DND-41 (cell line): ENCODE measurements around the gene MAP1LC3B2.

Experiments
- ATAC-seq: fragments of 200-7000 bp; cut with Tn5 transposase; 3 replicates; pipeline ENCODE4 v1.9.1; 2021; ENCODE audit warnings: low read depth; ENCODE audit not compliant: insufficient read depth
- DNase-seq: peaks from one replicate; pipeline ENCODE4 v3.0.0-alpha.2; 2020
- H2AFZ ChIP-seq: 2 replicates; pipeline ENCODE4 v1.6.0; 2012; ENCODE audit warnings: low read depth, low read length
- H3K27ac ChIP-seq: 2 replicates; pipeline ENCODE4 v1.5.1; 2012; ENCODE audit warnings: low read length, inconsistent platforms
- H3K27me3 ChIP-seq: fragments of 200-600 bp; sonication (generic); 2 replicates; pipeline ENCODE4 v1.6.0; 2012; ENCODE audit warnings: low read length, mild to moderate bottlenecking, inconsistent platforms; ENCODE audit not compliant: insufficient read depth, poor library complexity
- H3K36me3 ChIP-seq: 2 replicates; pipeline ENCODE4 v1.5.1; 2012; ENCODE audit warnings: low read length, inconsistent platforms; ENCODE audit not compliant: insufficient read depth
- H3K4me1 ChIP-seq: 2 replicates; pipeline ENCODE4 v1.5.1; 2012; ENCODE audit warnings: mild to moderate bottlenecking, low read length; ENCODE audit not compliant: insufficient read depth
- H3K4me2 ChIP-seq: 2 replicates; pipeline ENCODE4 v1.6.0; 2012; ENCODE audit warnings: mild to moderate bottlenecking, moderate library complexity, low read length, inconsistent platforms; ENCODE audit not compliant: insufficient read depth
- H3K4me3 ChIP-seq, 2 experiments: fragments of 200-600 bp in 1 of 2; shearing (Covaris generic) in 1 of 2; 2 replicates each; pipeline ENCODE4 v1.5.1; 2012 to 2016; ENCODE audit warnings: inconsistent platforms in 2 of 2, low read length in 2 of 2, mild to moderate bottlenecking in 2 of 2, low read depth in 1 of 2, moderate library complexity in 1 of 2
- H3K79me2 ChIP-seq: 2 replicates; pipeline ENCODE4 v1.6.0; 2012; ENCODE audit warnings: low read length, inconsistent platforms; ENCODE audit not compliant: insufficient read depth
- H3K9ac ChIP-seq: 2 replicates; pipeline ENCODE4 v1.6.0; 2012; ENCODE audit warnings: low read depth, mild to moderate bottlenecking, inconsistent platforms, low read length, moderate library complexity
- H3K9me3 ChIP-seq: 2 replicates; pipeline ENCODE4 v1.5.1; 2012; ENCODE audit warnings: low read length, moderate library complexity, mild to moderate bottlenecking, inconsistent platforms; ENCODE audit not compliant: insufficient read depth, severe bottlenecking
- H4K20me1 ChIP-seq: 2 replicates; pipeline ENCODE4 v1.6.0; 2012; ENCODE audit warnings: low read length; ENCODE audit not compliant: insufficient read depth
- CTCF ChIP-seq: IDR thresholded peaks from 2 replicates; pipeline ENCODE4 v1.5.1; 2012; ENCODE audit warnings: borderline replicate concordance, low read length, moderate library complexity, mild to moderate bottlenecking; ENCODE audit not compliant: poor library complexity, severe bottlenecking; ENCODE audit errors: extremely low read depth
- EZH2 ChIP-seq: IDR thresholded peaks from 3 replicates; pipeline ENCODE4 v1.6.1; 2012; ENCODE audit warnings: borderline replicate concordance, low read depth, mild to moderate bottlenecking, moderate library complexity, low read length, inconsistent platforms; ENCODE audit not compliant: severe bottlenecking

MAP1LC3B2 gene

DNA sequence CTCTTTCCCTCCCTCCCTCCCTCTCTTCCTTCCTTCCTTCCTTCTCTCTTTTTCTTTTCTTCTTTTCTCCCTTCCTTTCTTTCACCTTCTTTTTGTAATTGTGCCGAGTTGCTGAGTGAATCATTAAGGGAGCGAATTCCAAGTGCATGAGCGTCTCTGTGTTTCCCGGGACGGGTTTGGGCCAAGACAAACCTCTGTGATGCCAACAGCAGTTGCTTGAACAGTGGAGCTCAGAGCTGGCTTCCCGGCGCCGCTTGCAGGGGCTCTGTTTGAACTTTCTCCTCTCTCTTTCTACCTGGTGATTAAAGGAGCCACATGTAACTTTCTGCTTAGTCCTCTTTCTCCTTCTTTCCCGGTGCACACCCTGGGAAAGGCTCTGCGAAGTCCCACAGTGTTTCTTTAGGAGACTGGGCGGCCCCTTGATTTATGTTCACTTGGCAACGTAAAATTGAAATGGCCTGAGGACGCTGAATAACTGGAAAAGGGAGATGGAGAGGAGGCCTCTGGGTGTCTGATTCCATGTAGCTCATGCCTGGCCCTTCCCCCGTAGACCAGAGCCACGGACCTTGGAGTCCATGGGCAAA lies 33.7 kb upstream of the MAP1LC3B2 start:
- no peaks in the 10 kb centered on the region for H3K9me3 ChIP-seq
- ATAC-seq (no peak), DNase-seq (no peak)
- H3K27me3 ChIP-seq = no peaks in the 10 kb centered on the region
- H2AFZ ChIP-seq = no peak overlapping the region
- peaks cover 5% of the 10 kb centered on the region; the same call in 1 of the 2 replicates for H3K4me1 ChIP-seq
- no peak overlapping the region for H3K4me2 ChIP-seq
- H4K20me1 ChIP-seq = no peaks in the 10 kb centered on the region
- H3K79me2 ChIP-seq = no peaks in the 10 kb centered on the region
- TF ChIP-seq EZH2 = no peak
- no peaks in the 10 kb centered on the region for H3K36me3 ChIP-seq
- H3K4me3 ChIP-seq = no peak overlapping the region
- H3K9ac ChIP-seq = no peak overlapping the region
- no peak overlapping the region for H3K27ac ChIP-seq

- no peaks in the 10 kb centered on the region for H3K36me3 ChIP-seq
- H3K4me2 ChIP-seq = no peak overlapping the region
- ATAC-seq (no peak), DNase-seq (no peak)
- no peaks in the 10 kb centered on the region for H3K9me3 ChIP-seq
- H2AFZ ChIP-seq = no peak overlapping the region
- H3K4me3 ChIP-seq = no peak overlapping the region
- H3K27ac ChIP-seq = no peak overlapping the region
- no peaks in the 10 kb centered on the region for H4K20me1 ChIP-seq
- H3K79me2 ChIP-seq = no peaks in the 10 kb centered on the region
- H3K9ac ChIP-seq = no peak overlapping the region
- H3K27me3 ChIP-seq = no peaks in the 10 kb centered on the region
- TF ChIP-seq CTCF (no peak), EZH2 (no peak)
- peaks cover 10% of the 10 kb centered on the region for H3K4me1 ChIP-seq
Measured at GRCh38 chr12:116528065-116528464, 31.1 kb upstream of the MAP1LC3B2 start.

GRCh38 chr12:116528498-116528897 lies 30.7 kb upstream of the MAP1LC3B2 start:
- TF ChIP-seq CTCF (no peak), EZH2 (no peak)
- H3K9me3 ChIP-seq = no peaks in the 10 kb centered on the region
- H3K4me3 ChIP-seq = no peak overlapping the region
- no peak overlapping the region for H2AFZ ChIP-seq
- no peak overlapping the region for H3K27ac ChIP-seq
- ATAC-seq = no peak
- H3K27me3 ChIP-seq = no peaks in the 10 kb centered on the region
- no peaks in the 10 kb centered on the region for H3K36me3 ChIP-seq
- no peak for DNase-seq
- no peak overlapping the region for H3K9ac ChIP-seq
- H4K20me1 ChIP-seq = no peaks in the 10 kb centered on the region
- H3K4me2 ChIP-seq = no peak overlapping the region
- no peaks in the 10 kb centered on the region for H3K79me2 ChIP-seq
- peaks cover 14% of the 10 kb centered on the region for H3K4me1 ChIP-seq

DNA sequence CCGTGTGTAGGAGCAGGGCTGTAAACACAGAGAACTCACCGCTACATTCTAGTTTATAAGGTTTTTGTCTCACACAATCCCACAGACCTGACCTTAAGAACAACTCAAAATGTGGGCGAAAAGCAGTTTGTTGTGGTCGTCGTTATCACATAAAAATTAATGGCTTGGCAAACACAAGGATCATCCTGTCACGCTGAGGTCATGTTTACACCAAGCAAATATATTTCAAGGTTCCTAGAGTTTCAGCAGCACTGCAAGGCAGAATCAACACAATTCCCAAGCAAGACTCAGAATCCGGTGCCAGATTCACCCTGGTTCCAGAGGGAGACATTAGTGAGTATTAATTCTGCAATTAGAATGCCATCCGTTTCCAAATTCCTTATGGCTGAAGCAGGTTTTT lies 30.1 kb upstream of the MAP1LC3B2 start:
- H3K4me2 ChIP-seq = no peak overlapping the region
- no peaks in the 10 kb centered on the region for H3K27me3 ChIP-seq
- no peaks in the 10 kb centered on the region for H4K20me1 ChIP-seq
- H3K27ac ChIP-seq = no peak overlapping the region
- TF ChIP-seq EZH2 = no peak
- H3K9ac ChIP-seq = no peak overlapping the region
- H3K36me3 ChIP-seq = no peaks in the 10 kb centered on the region
- DNase-seq = no peak
- no peak overlapping the region for H2AFZ ChIP-seq
- no peaks in the 10 kb centered on the region for H3K9me3 ChIP-seq
- no peak for ATAC-seq
- H3K79me2 ChIP-seq = no peaks in the 10 kb centered on the region
- H3K4me3 ChIP-seq = no peak overlapping the region
- H3K4me1 ChIP-seq = peaks cover 19% of the 10 kb centered on the region
